ENCODE data around the gene MMAB.

MMAB gene

GRCh38 chr12:109554761-109555160 is 18.5 kb downstream of the MMAB start:
- Histone ChIP-seq H3K23ac (ENCODE audit: low read depth, low read length, poor library complexity) (no peak overlapping the region), H2BK120ac (ENCODE audit: low read depth, low read length) (no peak overlapping the region), H3K9me3 (replicated peaks in 1 of 2; ENCODE audit: control insufficient read depth in 2 of 2, insufficient read depth in 1 of 2, low read depth in 1 of 2, low read length in 2 of 2) (no peaks in the 10 kb centered on the region), H3K4ac (ENCODE audit: low read length) (no peak overlapping the region), H3K27me3 (ENCODE audit: control insufficient read depth in 3 of 3, insufficient read depth in 3 of 3, low read depth in 1 of 3, low read length in 3 of 3) (no peaks in the 10 kb centered on the region), H3K4me3 (ENCODE audit: low read length in 2 of 2) (no peak overlapping the region), H3K36me3 (replicated peaks in 1 of 2; ENCODE audit: control insufficient read depth in 2 of 2, insufficient read depth in 2 of 2, low read length in 2 of 2) (peaks cover 3 to 39% of the 10 kb centered on the region in 2 donors), H3K9ac (ENCODE audit: low read depth, low read length, poor library complexity) (no peak overlapping the region), H3K14ac (ENCODE audit: low read length) (no peak overlapping the region), H3K4me1 (ENCODE audit: control insufficient read depth in 2 of 2, insufficient read depth in 1 of 2, low read depth in 1 of 2, low read length in 2 of 2) (peaks cover 0 to 19% of the 10 kb centered on the region in 2 donors), H2BK5ac (ENCODE audit: low read length) (no peak overlapping the region), H2AK5ac (ENCODE audit: low read depth, low read length) (no peak overlapping the region), H4K91ac (ENCODE audit: low read depth, low read length, poor library complexity) (no peak overlapping the region), H3K79me1 (ENCODE audit: low read depth, low read length) (no peaks in the 10 kb centered on the region), H2BK12ac (ENCODE audit: low read length) (no peak overlapping the region), H4K8ac (ENCODE audit: low read depth, low read length) (no peak overlapping the region), H2BK15ac (ENCODE audit: low read length) (no peak overlapping the region), H3K18ac (ENCODE audit: low read length) (no peak overlapping the region), H3K4me2 (ENCODE audit: insufficient read depth, low read length, poor library complexity, severe bottlenecking) (no peak overlapping the region), H2AFZ (ENCODE audit: low read length) (no peak overlapping the region), H3K27ac (replicated peaks; ENCODE audit: low read length) (no peak overlapping the region)
- no peak for DNase-seq (ENCODE audit: low spot score)
- no CpG with 5 or more reads among the region's 6 CpGs for WGBS, 2 donors (ENCODE audit: extremely low coverage in 2 of 2, insufficient read length in 2 of 2, insufficient replicate concordance in 1 of 2)

- Histone ChIP-seq H3K23ac (ENCODE audit: low read depth, low read length, poor library complexity) (peak overlapping the region; percentile 25), H3K36me3 (replicated peaks in 1 of 2; ENCODE audit: control insufficient read depth in 2 of 2, insufficient read depth in 2 of 2, low read length in 2 of 2) (peaks cover 0 to 32% of the 10 kb centered on the region in 2 donors), H3K27ac (replicated peaks; ENCODE audit: low read length) (no peak overlapping the region), H2AK5ac (ENCODE audit: low read depth, low read length) (peak overlapping the region; percentile 81), H2BK15ac (ENCODE audit: low read length) (no peak overlapping the region), H3K18ac (ENCODE audit: low read length) (peak overlapping the region; percentile 74), H3K79me1 (ENCODE audit: low read depth, low read length) (no peaks in the 10 kb centered on the region), H4K8ac (ENCODE audit: low read depth, low read length) (no peak overlapping the region), H3K4me3 (ENCODE audit: low read length in 2 of 2) (no peak overlapping the region), H3K4me2 (ENCODE audit: insufficient read depth, low read length, poor library complexity, severe bottlenecking) (no peak overlapping the region), H4K91ac (ENCODE audit: low read depth, low read length, poor library complexity) (no peak overlapping the region), H3K9ac (ENCODE audit: low read depth, low read length, poor library complexity) (no peak overlapping the region), H3K14ac (ENCODE audit: low read length) (peak overlapping the region; percentile 50), H3K27me3 (ENCODE audit: control insufficient read depth in 3 of 3, insufficient read depth in 3 of 3, low read depth in 1 of 3, low read length in 3 of 3) (no peaks in the 10 kb centered on the region), H2BK120ac (ENCODE audit: low read depth, low read length) (no peak overlapping the region), H2BK12ac (ENCODE audit: low read length) (no peak overlapping the region), H2AFZ (ENCODE audit: low read length) (no peak overlapping the region), H3K4ac (ENCODE audit: low read length) (no peak overlapping the region), H3K9me3 (replicated peaks in 1 of 2; ENCODE audit: control insufficient read depth in 2 of 2, insufficient read depth in 1 of 2, low read depth in 1 of 2, low read length in 2 of 2) (no peaks in the 10 kb centered on the region), H2BK5ac (ENCODE audit: low read length) (no peak overlapping the region), H3K4me1 (ENCODE audit: control insufficient read depth in 2 of 2, insufficient read depth in 1 of 2, low read depth in 1 of 2, low read length in 2 of 2) (peaks cover 0 to 21% of the 10 kb centered on the region in 2 donors)
- no peak for DNase-seq (ENCODE audit: low spot score)
- WGBS, 2 donors (ENCODE audit: extremely low coverage in 2 of 2, insufficient read length in 2 of 2, insufficient replicate concordance in 1 of 2), result no CpG with 5 or more reads among the region's 16 CpGs
Observed at GRCh38 chr12:109553906-109554500, 19.3 kb downstream of the MMAB start.

GRCh38 chr12:109553483-109553882 is 19.8 kb downstream of the MMAB start:
- Histone ChIP-seq H2BK120ac (ENCODE audit: low read depth, low read length) (no peak overlapping the region), H3K36me3 (replicated peaks in 1 of 2; ENCODE audit: control insufficient read depth in 2 of 2, insufficient read depth in 2 of 2, low read length in 2 of 2) (peaks cover 0 to 27% of the 10 kb centered on the region in 2 donors), H2AK5ac (ENCODE audit: low read depth, low read length) (no peak overlapping the region), H3K18ac (ENCODE audit: low read length) (no peak overlapping the region), H3K23ac (ENCODE audit: low read depth, low read length, poor library complexity) (no peak overlapping the region), H2BK5ac (ENCODE audit: low read length) (no peak overlapping the region), H3K27me3 (ENCODE audit: control insufficient read depth in 3 of 3, insufficient read depth in 3 of 3, low read depth in 1 of 3, low read length in 3 of 3) (no peaks in the 10 kb centered on the region), H3K4ac (ENCODE audit: low read length) (no peak overlapping the region), H4K91ac (ENCODE audit: low read depth, low read length, poor library complexity) (no peak overlapping the region), H3K4me3 (ENCODE audit: low read length in 2 of 2) (no peak overlapping the region), H3K27ac (replicated peaks; ENCODE audit: low read length) (no peak overlapping the region), H2BK12ac (ENCODE audit: low read length) (no peak overlapping the region), H3K79me1 (ENCODE audit: low read depth, low read length) (no peaks in the 10 kb centered on the region), H3K9ac (ENCODE audit: low read depth, low read length, poor library complexity) (no peak overlapping the region), H2BK15ac (ENCODE audit: low read length) (no peak overlapping the region), H3K14ac (ENCODE audit: low read length) (no peak overlapping the region), H3K4me1 (ENCODE audit: control insufficient read depth in 2 of 2, insufficient read depth in 1 of 2, low read depth in 1 of 2, low read length in 2 of 2) (peaks cover 0 to 21% of the 10 kb centered on the region in 2 donors), H3K4me2 (ENCODE audit: insufficient read depth, low read length, poor library complexity, severe bottlenecking) (no peak overlapping the region), H4K8ac (ENCODE audit: low read depth, low read length) (no peak overlapping the region), H3K9me3 (replicated peaks in 1 of 2; ENCODE audit: control insufficient read depth in 2 of 2, insufficient read depth in 1 of 2, low read depth in 1 of 2, low read length in 2 of 2) (no peaks in the 10 kb centered on the region), H2AFZ (ENCODE audit: low read length) (no peak overlapping the region)
- no peak for DNase-seq (ENCODE audit: low spot score)
- WGBS, 2 donors (ENCODE audit: extremely low coverage in 2 of 2, insufficient read length in 2 of 2, insufficient replicate concordance in 1 of 2), result no CpG with 5 or more reads among the region's 7 CpGs

GRCh38 chr12:109552971-109553370 is 20.3 kb downstream of the MMAB start:
- Histone ChIP-seq H2BK5ac (ENCODE audit: low read length) (no peak overlapping the region), H3K36me3 (replicated peaks in 1 of 2; ENCODE audit: control insufficient read depth in 2 of 2, insufficient read depth in 2 of 2, low read length in 2 of 2) (peaks cover 0 to 22% of the 10 kb centered on the region in 2 donors), H3K14ac (ENCODE audit: low read length) (no peak overlapping the region), H3K4me3 (ENCODE audit: low read length in 2 of 2) (no peak overlapping the region), H2AFZ (ENCODE audit: low read length) (no peak overlapping the region), H2BK12ac (ENCODE audit: low read length) (no peak overlapping the region), H3K79me1 (ENCODE audit: low read depth, low read length) (no peaks in the 10 kb centered on the region), H4K8ac (ENCODE audit: low read depth, low read length) (no peak overlapping the region), H2BK120ac (ENCODE audit: low read depth, low read length) (no peak overlapping the region), H3K4me2 (ENCODE audit: insufficient read depth, low read length, poor library complexity, severe bottlenecking) (no peak overlapping the region), H3K23ac (ENCODE audit: low read depth, low read length, poor library complexity) (no peak overlapping the region), H3K18ac (ENCODE audit: low read length) (peak overlapping the region; percentile 45), H4K91ac (ENCODE audit: low read depth, low read length, poor library complexity) (no peak overlapping the region), H3K27ac (replicated peaks; ENCODE audit: low read length) (no peak overlapping the region), H2AK5ac (ENCODE audit: low read depth, low read length) (no peak overlapping the region), H3K27me3 (ENCODE audit: control insufficient read depth in 3 of 3, insufficient read depth in 3 of 3, low read depth in 1 of 3, low read length in 3 of 3) (no peaks in the 10 kb centered on the region), H3K4me1 (ENCODE audit: control insufficient read depth in 2 of 2, insufficient read depth in 1 of 2, low read depth in 1 of 2, low read length in 2 of 2) (peaks cover 0 to 20% of the 10 kb centered on the region in 2 donors), H2BK15ac (ENCODE audit: low read length) (no peak overlapping the region), H3K9ac (ENCODE audit: low read depth, low read length, poor library complexity) (no peak overlapping the region), H3K9me3 (replicated peaks in 1 of 2; ENCODE audit: control insufficient read depth in 2 of 2, insufficient read depth in 1 of 2, low read depth in 1 of 2, low read length in 2 of 2) (no peaks in the 10 kb centered on the region), H3K4ac (ENCODE audit: low read length) (no peak overlapping the region)
- DNase-seq (ENCODE audit: low spot score), result no peak
- WGBS, 2 donors (ENCODE audit: extremely low coverage in 2 of 2, insufficient read length in 2 of 2, insufficient replicate concordance in 1 of 2), result no CpG with 5 or more reads among the region's 4 CpGs
